ENCODE results near the gene PLEKHA4.
A peak's percentile ranks its signal among the peaks of the same experiment; 100 is the strongest.
"Not testable (repeated sequence)": the region's sequence is repeated elsewhere in the genome, so short reads cannot be mapped to it uniquely, and the experiment has no call there.

The PLEKHA4 gene

GRCh38 chr19:48900477-48901406 lies 32.3 kb upstream of the PLEKHA4 start:
- peak overlapping the region; percentile 61 for H3K27ac ChIP-seq (replicated peaks)
- TF ChIP-seq SPI1 (IDR thresholded peaks at IDR 0.05; ENCODE audit: borderline replicate concordance, low read depth): 0 out of 2 replicates have a peak, but pooled peaks have one; percentile 8
- no peak; the same call in 1 of the 2 replicates for TF ChIP-seq GABPA (IDR thresholded peaks at IDR 0.05; ENCODE audit: low read depth)
- H3K27me3 ChIP-seq (ENCODE audit: insufficient read depth, poor library complexity, severe bottlenecking): no peaks in the 10 kb centered on the region
- peak in 1 of 2 experiments; percentile 43 for DNase-seq (ENCODE audit: low read depth in 1 of 2, low spot score in 1 of 2)
- peak overlapping the region; percentile 96 for H3K4me3 ChIP-seq (replicated peaks; ENCODE audit: insufficient read depth, low read length)

GRCh38 chr19:48899781-48900476 lies 31.5 kb upstream of the PLEKHA4 start, which contains the start of gene NUCB1:
Gene NUCB1 (plus strand): TSS chr19:48900312. CDS start chr19:48900797, 485 bp downstream.
- DNase-seq (ENCODE audit: low read depth in 1 of 2, low spot score in 1 of 2): peak; percentile 97 to 99
- TF ChIP-seq REST (IDR thresholded peaks at IDR 0.05; ENCODE audit: insufficient replicate concordance, low read depth): no peak
- peak; percentile 88 for TF ChIP-seq SPI1 (IDR thresholded peaks at IDR 0.05; ENCODE audit: borderline replicate concordance, low read depth)
- TF ChIP-seq GABPA (IDR thresholded peaks at IDR 0.05; ENCODE audit: low read depth): peak; percentile 84
- peak; percentile 44; the same call in 1 of the 2 replicates for TF ChIP-seq POLR2AphosphoS5 (IDR thresholded peaks at IDR 0.05; ENCODE audit: low read depth)
- TF ChIP-seq, protein P1, sequence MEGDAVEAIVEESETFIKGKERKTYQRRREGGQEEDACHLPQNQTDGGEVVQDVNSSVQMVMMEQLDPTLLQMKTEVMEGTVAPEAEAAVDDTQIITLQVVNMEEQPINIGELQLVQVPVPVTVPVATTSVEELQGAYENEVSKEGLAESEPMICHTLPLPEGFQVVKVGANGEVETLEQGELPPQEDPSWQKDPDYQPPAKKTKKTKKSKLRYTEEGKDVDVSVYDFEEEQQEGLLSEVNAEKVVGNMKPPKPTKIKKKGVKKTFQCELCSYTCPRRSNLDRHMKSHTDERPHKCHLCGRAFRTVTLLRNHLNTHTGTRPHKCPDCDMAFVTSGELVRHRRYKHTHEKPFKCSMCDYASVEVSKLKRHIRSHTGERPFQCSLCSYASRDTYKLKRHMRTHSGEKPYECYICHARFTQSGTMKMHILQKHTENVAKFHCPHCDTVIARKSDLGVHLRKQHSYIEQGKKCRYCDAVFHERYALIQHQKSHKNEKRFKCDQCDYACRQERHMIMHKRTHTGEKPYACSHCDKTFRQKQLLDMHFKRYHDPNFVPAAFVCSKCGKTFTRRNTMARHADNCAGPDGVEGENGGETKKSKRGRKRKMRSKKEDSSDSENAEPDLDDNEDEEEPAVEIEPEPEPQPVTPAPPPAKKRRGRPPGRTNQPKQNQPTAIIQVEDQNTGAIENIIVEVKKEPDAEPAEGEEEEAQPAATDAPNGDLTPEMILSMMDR (IDR thresholded peaks at IDR 0.05; ENCODE audit: insufficient read depth, low read length): no peak
- Histone ChIP-seq H3K27ac (replicated peaks) (peak within 1 kb of the TSS; percentile 61), H3K27me3 (ENCODE audit: insufficient read depth, poor library complexity, severe bottlenecking) (peaks cover 6% of the 10 kb centered on the region), H3K4me3 (replicated peaks; ENCODE audit: insufficient read depth, low read length) (peak within 1 kb of the TSS; percentile 96)

DNA sequence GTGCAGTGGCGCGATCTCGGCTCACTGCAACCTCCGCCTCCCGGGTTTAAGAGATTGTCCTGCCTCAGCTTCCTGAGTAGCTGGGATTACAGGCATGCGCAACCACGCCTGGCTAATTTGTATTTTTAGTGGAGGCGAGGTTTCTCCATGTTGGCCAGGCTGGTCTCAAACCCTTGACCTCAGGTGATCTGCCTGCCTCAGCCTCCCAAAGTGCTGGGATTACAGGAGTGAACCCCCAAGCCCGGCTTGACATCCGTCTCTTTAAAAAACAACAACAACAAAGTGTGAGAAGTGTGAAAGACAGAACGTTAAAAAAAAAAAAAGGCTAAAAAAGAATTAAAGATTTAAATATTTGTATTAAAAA lies 31.0 kb upstream of the PLEKHA4 start:
- H3K27ac ChIP-seq (replicated peaks): peak overlapping the region; percentile 61; the same call in 1 of the 2 replicates
- peak overlapping the region; percentile 96 for H3K4me3 ChIP-seq (replicated peaks; ENCODE audit: insufficient read depth, low read length)
- H3K27me3 ChIP-seq (ENCODE audit: insufficient read depth, poor library complexity, severe bottlenecking); DNase-seq (ENCODE audit: low read depth in 1 of 2, low spot score in 1 of 2): not testable (repeated sequence)

DNA sequence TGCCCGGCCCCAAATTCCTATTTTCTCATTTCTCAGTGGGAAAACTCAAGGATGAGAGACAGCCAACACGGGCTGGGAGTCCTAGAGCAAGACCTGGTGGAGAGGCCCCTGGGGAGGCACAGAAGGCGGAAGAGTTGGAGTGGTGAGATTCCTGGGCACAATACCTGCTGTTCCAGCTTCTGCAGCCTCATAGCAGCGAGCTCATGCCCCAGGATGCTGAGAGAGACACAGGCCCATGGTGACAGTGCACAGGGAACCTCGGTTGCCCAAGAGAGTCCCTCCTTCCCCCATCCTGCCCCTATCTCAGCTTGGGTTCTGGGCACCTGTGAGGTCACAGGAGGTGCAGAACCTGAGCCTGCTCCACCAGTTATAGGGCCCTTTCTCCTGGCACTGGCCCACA lies 28.8 kb upstream of the PLEKHA4 start:
- peaks cover 6% of the 10 kb centered on the region for H3K27me3 ChIP-seq (ENCODE audit: insufficient read depth, poor library complexity, severe bottlenecking)
- H3K4me3 ChIP-seq (replicated peaks; ENCODE audit: insufficient read depth, low read length): no peak overlapping the region
- DNase-seq (ENCODE audit: low read depth in 1 of 2, low spot score in 1 of 2): no peak
- no peak overlapping the region for H3K27ac ChIP-seq (replicated peaks)
- no peak for TF ChIP-seq GABPA (IDR thresholded peaks at IDR 0.05; ENCODE audit: low read depth)
- no peak for TF ChIP-seq SPI1 (IDR thresholded peaks at IDR 0.05; ENCODE audit: borderline replicate concordance, low read depth)
- TF ChIP-seq, protein P1 (IDR thresholded peaks at IDR 0.05; ENCODE audit: insufficient read depth, low read length): no peak
- no peak for TF ChIP-seq POLR2AphosphoS5 (IDR thresholded peaks at IDR 0.05; ENCODE audit: low read depth)
- no peak for TF ChIP-seq REST (IDR thresholded peaks at IDR 0.05; ENCODE audit: insufficient replicate concordance, low read depth)

Measured in HL-60 (cell line).